PC-9 (cell line): Measurements from ENCODE around the gene TMOD2. TPM values are rescaled to one million over a fixed set of nuclear protein-coding genes. Genes with fewer than 3 reads are reported as not detected.

Source experiments
- BruUV-seq: library from RNA; stranded (reverse); fragments of 400-500 nt; replicated peaks from 2 replicates; lab custom pipeline; 2021; lab: Mats Ljungman, UMichigan
- CTCF ChIA-PET: fragments of 300-600 bp; sonication (Branson Sonifier 250); formaldehyde crosslinking; loops from one replicate; lab custom pipeline; 2022; ENCODE audit warnings: antibody characterized with exemption; lab: Charles Lee
- POLR2A ChIA-PET: fragments of 300-600 bp; sonication (Branson Sonifier 250); formaldehyde crosslinking; loops from one replicate; lab custom pipeline; 2022; ENCODE audit warnings: antibody characterized with exemption; ENCODE audit not compliant: unreplicated experiment; lab: Charles Lee
- DNase-seq, 2 experiments: peaks; one replicate each; pipeline versions ENCODE4 v3.0.0 to v3.0.0-alpha.2; 2015 to 2022; ENCODE audit warnings: mixed read lengths in 1 of 2
- H2AFZ ChIP-seq: fragments of 200-600 bp; sonication (generic); 2 replicates; pipeline ENCODE4 v1.8.1; 2017; ENCODE audit warnings: antibody characterized with exemption
- H3F3A ChIP-seq: fragments of 200-600 bp; sonication (generic); 2 replicates; pipeline ENCODE4 v1.8.1; 2017; ENCODE audit warnings: antibody characterized with exemption, mild to moderate bottlenecking, low read depth; ENCODE audit not compliant: insufficient read depth
- H3K27ac ChIP-seq: fragments of 200-600 bp; sonication (generic); 2 replicates; pipeline ENCODE4 v1.6.1; 2016; ENCODE audit warnings: mixed run types
- H3K27me3 ChIP-seq: fragments of 200-600 bp; sonication (generic); 2 replicates; pipeline ENCODE4 v1.6.1; 2016; ENCODE audit warnings: low read depth, mixed run types; ENCODE audit not compliant: insufficient read depth
- H3K36me3 ChIP-seq: fragments of 200-600 bp; sonication (generic); 2 replicates; pipeline ENCODE4 v1.6.1; 2016; ENCODE audit warnings: low read depth, mixed run types
- H3K4me1 ChIP-seq: fragments of 200-600 bp; sonication (generic); replicated peaks from 2 replicates; pipeline ENCODE4 v1.6.1; 2016; ENCODE audit warnings: mixed run types; ENCODE audit not compliant: insufficient read depth
- H3K4me2 ChIP-seq: fragments of 200-600 bp; sonication (generic); 2 replicates; pipeline ENCODE4 v1.6.1; 2017; ENCODE audit warnings: mixed run types
- H3K4me3 ChIP-seq: fragments of 200-600 bp; sonication (generic); 2 replicates; pipeline ENCODE4 v1.6.1; 2016; ENCODE audit warnings: mixed run types
- H3K79me2 ChIP-seq: fragments of 200-600 bp; sonication (generic); 2 replicates; pipeline ENCODE4 v1.6.1; 2017; ENCODE audit warnings: low read depth, mixed run types
- H3K9me2 ChIP-seq: fragments of 200-600 bp; sonication (generic); 2 replicates; pipeline ENCODE4 v1.8.1; 2017; ENCODE audit warnings: mild to moderate bottlenecking; ENCODE audit not compliant: insufficient read depth
- H3K9me3 ChIP-seq: fragments of 200-600 bp; sonication (generic); 2 replicates; pipeline ENCODE4 v1.8.1; 2016; ENCODE audit warnings: low read depth; ENCODE audit not compliant: insufficient read depth
- H4K20me1 ChIP-seq: fragments of 200-600 bp; sonication (generic); 2 replicates; pipeline ENCODE4 v1.8.1; 2017; ENCODE audit not compliant: insufficient read depth
- CTCF ChIP-seq: fragments of 200-600 bp; sonication (generic); conservative IDR thresholded peaks from 2 replicates; pipeline ENCODE4 v1.6.1; 2017; ENCODE audit warnings: mixed run types, antibody characterized with exemption, mild to moderate bottlenecking, moderate library complexity
- EZH2 ChIP-seq: fragments of 200-600 bp; sonication (generic); IDR thresholded peaks from 2 replicates; pipeline ENCODE4 v1.8.0; 2017; ENCODE audit warnings: antibody characterized with exemption, low read depth
- intact Hi-C: fragments of 100-400 bp; cut with micrococcal nuclease; formaldehyde crosslinking; loops from one replicate; pipeline ENCODE4 v1.10.0; 2022; ENCODE audit not compliant: unreplicated experiment
- total RNA-seq: library from RNA; stranded (reverse); gene quantifications from 2 replicates; pipeline ENCODE4 v1.2.3, GENCODE V29; 2021

The TMOD2 gene
- total RNA-seq, 1 experiment from 2014 or later, result 4.2 TPM

- H3K9me2 ChIP-seq, result no peaks in the 10 kb centered on the region
- no peak overlapping the region for H3K27ac ChIP-seq
- peaks cover 38% of the 10 kb centered on the region for H3K4me1 ChIP-seq
- H3K4me3 ChIP-seq, result no peak overlapping the region
- H2AFZ ChIP-seq, result no peak overlapping the region
- no peaks in the 10 kb centered on the region for H3K27me3 ChIP-seq
- H4K20me1 ChIP-seq, result peaks cover 3% of the 10 kb centered on the region
- H3K79me2 ChIP-seq, result peaks cover 100% of the 10 kb centered on the region
- ChIA-PET POLR2A (no interaction called here), CTCF (no interaction called here)
- no peak for DNase-seq
- peaks cover 3% of the 10 kb centered on the region; the same call in 1 of the 2 replicates for H3K36me3 ChIP-seq
- H3K9me3 ChIP-seq, result no peaks in the 10 kb centered on the region
- no TSS peak for BruUV-seq
- no peaks in the 10 kb centered on the region; the same call in none of the 2 replicates for H3F3A ChIP-seq
- no peak overlapping the region for H3K4me2 ChIP-seq
- TF ChIP-seq CTCF (no peak), EZH2 (no peak)
- intact Hi-C loops, result no loop called here
Observed at GRCh38 chr15:51837792-51838251, 86.4 kb downstream of the TMOD2 start.

- Histone ChIP-seq H3F3A (no peaks in the 10 kb centered on the region; the same call in none of the 2 replicates), H2AFZ (no peak overlapping the region), H3K4me3 (no peak overlapping the region), H4K20me1 (no peaks in the 10 kb centered on the region; the same call in none of the 2 replicates), H3K9me3 (no peaks in the 10 kb centered on the region), H3K9me2 (no peaks in the 10 kb centered on the region), H3K79me2 (peaks cover 100% of the 10 kb centered on the region), H3K36me3 (peaks cover 3% of the 10 kb centered on the region; the same call in 1 of the 2 replicates), H3K27me3 (no peaks in the 10 kb centered on the region), H3K4me2 (no peak overlapping the region), H3K27ac (no peak overlapping the region), H3K4me1 (peaks cover 38% of the 10 kb centered on the region)
- intact Hi-C loops, result no loop called here
- ChIA-PET POLR2A (no interaction called here), CTCF (no interaction called here)
- no TSS peak for BruUV-seq
- TF ChIP-seq EZH2, result no peak
- TF ChIP-seq CTCF, result no peak
- DNase-seq, result no peak
Observed at GRCh38 chr15:51838270-51838669, 86.9 kb downstream of the TMOD2 start.

- H3K79me2 ChIP-seq, result peaks cover 100% of the 10 kb centered on the region
- BruUV-seq, result no TSS peak
- H3F3A ChIP-seq, result peaks cover 17% of the 10 kb centered on the region
- TF ChIP-seq EZH2, result no peak
- TF ChIP-seq CTCF, result no peak
- ChIA-PET CTCF (interaction anchor here (0.7 kb wide), 1 partner anchor 53 kb away, joined by 3 read pairs; no protein-coding TSS in a partner anchor), POLR2A (interaction anchor here (0.6 kb wide), 1 partner anchor 28 kb away, joined by 3 read pairs; no protein-coding TSS in a partner anchor)
- no peak overlapping the region for H2AFZ ChIP-seq
- no peak overlapping the region for H3K4me3 ChIP-seq
- peak overlapping the region; percentile 15; the same call in 1 of the 2 replicates for H3K27ac ChIP-seq
- DNase-seq, result no peak
- H3K9me2 ChIP-seq, result no peaks in the 10 kb centered on the region
- H3K9me3 ChIP-seq, result no peaks in the 10 kb centered on the region
- no peaks in the 10 kb centered on the region; the same call in none of the 2 replicates for H4K20me1 ChIP-seq
- H3K36me3 ChIP-seq, result no peaks in the 10 kb centered on the region; the same call in 1 of the 2 replicates
- H3K4me2 ChIP-seq, result no peak overlapping the region
- no peaks in the 10 kb centered on the region for H3K27me3 ChIP-seq
- intact Hi-C loops, result no loop called here
- peaks cover 50% of the 10 kb centered on the region for H3K4me1 ChIP-seq
Observed at GRCh38 chr15:51840692-51841091, 89.3 kb downstream of the TMOD2 start.
